ENCODE data around the gene SMIM36.

DNA sequence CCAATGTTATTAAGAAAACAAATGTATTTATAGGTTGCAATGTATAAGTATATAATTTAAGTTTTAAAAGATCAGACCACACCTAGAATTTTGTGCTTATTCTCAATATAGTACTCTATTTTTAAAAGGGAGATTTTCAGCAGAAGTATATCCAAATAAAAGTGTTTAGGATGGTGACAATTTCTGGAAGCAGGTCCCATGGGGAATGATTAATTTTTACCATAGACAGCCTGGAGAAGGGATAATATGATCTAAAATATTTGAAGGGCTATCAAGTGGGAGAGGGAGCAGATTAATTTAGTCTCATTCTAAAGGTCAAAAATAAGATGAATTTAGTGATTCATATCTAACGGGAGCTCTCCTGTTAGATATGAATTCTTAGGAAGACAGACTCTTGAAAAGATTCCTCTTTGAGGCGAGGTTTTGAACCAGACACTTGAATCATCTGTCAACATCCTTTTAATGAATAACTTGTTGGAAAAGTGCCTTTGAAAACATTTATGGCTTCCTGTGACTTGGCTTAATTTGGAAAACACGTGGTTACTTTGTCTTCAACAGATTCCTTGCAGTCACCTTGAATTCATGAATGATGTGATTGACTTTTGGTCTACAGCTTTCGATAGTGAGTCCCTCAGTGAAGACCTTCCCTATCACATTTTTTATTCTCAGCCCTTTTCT lies 29.3 kb upstream of the SMIM36 start:
- TF ChIP-seq SAP30 (IDR thresholded peaks at IDR 0.05; ENCODE audit: insufficient read depth, insufficient replicate concordance, low read length), result no peak
- TF ChIP-seq, protein P1, sequence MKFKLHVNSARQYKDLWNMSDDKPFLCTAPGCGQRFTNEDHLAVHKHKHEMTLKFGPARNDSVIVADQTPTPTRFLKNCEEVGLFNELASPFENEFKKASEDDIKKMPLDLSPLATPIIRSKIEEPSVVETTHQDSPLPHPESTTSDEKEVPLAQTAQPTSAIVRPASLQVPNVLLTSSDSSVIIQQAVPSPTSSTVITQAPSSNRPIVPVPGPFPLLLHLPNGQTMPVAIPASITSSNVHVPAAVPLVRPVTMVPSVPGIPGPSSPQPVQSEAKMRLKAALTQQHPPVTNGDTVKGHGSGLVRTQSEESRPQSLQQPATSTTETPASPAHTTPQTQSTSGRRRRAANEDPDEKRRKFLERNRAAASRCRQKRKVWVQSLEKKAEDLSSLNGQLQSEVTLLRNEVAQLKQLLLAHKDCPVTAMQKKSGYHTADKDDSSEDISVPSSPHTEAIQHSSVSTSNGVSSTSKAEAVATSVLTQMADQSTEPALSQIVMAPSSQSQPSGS (IDR thresholded peaks at IDR 0.05; ENCODE audit: low read length), result no peak

All from H1 (cell line).